Frontal cortex (tissue), 4 donors: ENCODE measurements around the gene PPARGC1A. TPM values are rescaled to one million over a fixed set of nuclear protein-coding genes. Genes with fewer than 3 reads are reported as not detected.

ENCODE experiments used
- DNase-seq, 2 donors: peaks; one replicate each; pipeline ENCODE4 v3.0.0; 2012; ENCODE audit warnings: low spot score in 2 of 2
- FAIRE-seq: peaks from 2 replicates; lab custom pipeline; 2012; peaks lifted over from hg19 to GRCh38; lab: Jason Lieb, UNC
- total RNA-seq: library from RNA; depleted of rRNA; stranded (reverse); fragments of >200 nt; gene quantifications from one replicate; pipeline ENCODE4 v1.2.3, GENCODE V29; 2014
- donor health status: control.
- donor health status: control.
- donor health status: control.

The PPARGC1A gene
- total RNA-seq, 1 donor from 2014 or later = 4.5 TPM

DNA sequence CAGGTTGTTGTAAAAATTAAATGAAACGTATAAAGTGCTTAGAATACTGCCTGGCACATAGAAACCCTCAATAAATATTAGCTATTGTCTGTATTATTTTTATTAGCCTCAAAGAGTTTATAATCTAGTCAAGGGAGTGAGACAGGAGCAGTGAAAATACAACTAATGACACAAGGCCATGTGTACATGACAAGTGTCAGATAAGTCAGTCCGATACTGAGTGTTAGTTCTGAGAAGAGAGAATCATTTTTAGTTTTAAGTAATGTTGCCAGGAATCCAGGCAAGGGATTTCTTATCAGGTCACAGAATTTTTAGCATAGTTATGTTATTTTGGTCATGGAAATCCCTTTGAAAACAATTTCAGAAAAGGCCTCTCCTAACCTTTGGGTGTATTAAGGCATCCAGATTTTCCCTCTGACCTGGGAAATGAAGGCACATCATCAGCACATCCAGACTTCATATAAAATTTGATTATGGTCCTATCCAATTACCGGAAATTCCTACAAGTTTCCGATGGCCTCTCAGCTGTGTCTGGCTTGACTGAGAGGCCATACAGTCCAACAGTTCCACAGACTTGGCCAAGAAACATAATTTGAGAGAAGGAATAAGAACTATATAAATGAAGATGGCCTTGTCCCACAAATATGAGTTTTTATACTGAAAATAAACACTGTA lies 35.7 kb downstream of the PPARGC1A start:
- no peak for DNase-seq

DNA sequence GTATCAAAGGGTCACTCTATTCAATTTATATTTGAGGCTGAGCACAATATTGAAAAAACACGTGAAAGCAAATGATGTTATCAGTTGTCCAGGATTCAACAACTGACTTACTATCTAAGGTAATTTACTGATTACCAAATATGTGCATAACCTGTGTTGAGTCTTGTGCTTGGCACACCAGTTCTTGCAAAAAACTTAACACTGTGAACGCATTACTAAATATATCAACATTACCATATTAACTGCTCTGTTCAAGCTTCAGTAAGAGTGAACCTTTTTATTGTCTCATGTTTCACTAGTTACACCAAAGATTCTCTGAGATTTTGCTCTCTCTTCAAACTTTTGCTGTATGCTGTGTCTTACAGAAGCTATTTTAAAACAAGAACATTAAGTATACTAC lies 38.4 kb downstream of the PPARGC1A start:
- DNase-seq = no peak
- FAIRE-seq = no peak

More for the DNA sequence above, 35.7 kb downstream of the PPARGC1A start:
- no peak for FAIRE-seq

DNA sequence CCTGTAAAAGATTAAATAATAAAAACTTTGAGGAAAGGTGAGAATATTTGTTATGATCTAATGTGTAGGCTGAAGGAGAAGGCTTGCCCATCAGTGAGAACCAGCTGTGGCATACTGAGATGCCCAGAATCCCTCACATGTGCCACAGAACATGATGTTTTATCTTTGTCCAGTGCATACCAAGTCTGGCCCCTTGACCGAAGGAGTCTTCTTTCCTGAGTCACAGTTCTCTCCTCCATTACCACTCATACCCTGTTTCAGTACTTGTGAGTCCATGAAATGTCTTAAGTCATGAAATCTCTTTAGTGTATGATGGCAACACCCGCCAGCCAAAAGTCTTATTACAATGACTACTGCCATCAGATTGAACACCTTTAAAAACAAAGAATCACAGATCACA lies 42.7 kb downstream of the PPARGC1A start:
- DNase-seq = no peak
- FAIRE-seq = no peak

DNA sequence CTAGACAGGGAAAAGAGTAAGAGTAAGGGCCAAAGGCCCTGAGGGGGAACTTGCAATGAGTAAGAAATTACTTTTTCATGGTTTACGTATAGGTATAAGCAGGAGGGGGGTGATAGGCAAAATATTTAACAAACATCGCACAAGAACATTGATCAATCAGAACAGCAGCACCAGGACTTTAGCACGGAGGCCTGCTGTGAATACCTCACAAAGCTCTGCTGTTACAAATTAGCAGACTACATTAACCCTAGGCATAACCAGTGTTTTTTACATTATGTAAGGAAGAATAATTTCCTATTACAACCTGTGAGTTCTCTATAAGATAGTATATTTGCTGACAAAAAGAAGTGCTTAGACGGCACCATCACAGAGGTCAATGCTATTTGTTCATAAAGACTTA lies 44.9 kb downstream of the PPARGC1A start:
- no peak for DNase-seq
- FAIRE-seq = no peak

DNA sequence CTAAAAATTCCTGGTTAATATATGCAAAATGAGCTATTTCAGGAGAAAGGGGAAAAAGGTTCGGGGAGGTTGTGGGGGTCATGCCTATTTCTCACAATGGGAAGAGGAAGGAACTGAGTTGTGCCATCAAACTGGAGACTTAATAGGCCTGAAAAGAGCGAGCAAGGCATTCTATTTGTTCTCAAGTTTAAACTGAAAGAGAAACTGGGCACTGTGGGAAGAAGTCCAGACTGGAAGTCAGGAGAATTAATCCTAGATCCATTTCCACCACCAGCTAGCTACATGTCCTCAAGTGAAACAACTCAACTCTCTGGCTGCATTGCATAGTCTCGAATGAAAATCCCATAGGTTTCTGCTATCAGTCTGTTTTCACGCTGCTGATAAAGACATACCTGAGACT lies 50.6 kb downstream of the PPARGC1A start:
- DNase-seq (no peak), FAIRE-seq (no peak)

DNA sequence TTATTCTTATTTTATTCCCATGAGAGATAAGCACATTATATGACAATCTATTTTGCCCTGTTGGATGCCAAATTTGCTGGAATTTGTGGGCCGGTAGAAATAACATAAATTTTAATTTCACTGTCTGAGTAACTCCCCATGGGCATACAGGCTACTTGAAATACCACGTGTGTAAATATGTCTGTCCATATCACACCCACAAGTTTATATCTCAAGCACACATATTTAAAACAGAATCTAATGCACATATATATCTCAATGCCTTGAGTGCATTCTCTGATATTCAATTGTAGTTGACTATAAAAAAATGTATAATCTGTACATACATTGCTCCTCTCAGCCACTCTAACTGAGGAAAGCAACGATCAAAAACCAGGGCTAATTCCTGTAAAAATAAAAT lies 51.2 kb downstream of the PPARGC1A start:
- no peak for FAIRE-seq

DNA sequence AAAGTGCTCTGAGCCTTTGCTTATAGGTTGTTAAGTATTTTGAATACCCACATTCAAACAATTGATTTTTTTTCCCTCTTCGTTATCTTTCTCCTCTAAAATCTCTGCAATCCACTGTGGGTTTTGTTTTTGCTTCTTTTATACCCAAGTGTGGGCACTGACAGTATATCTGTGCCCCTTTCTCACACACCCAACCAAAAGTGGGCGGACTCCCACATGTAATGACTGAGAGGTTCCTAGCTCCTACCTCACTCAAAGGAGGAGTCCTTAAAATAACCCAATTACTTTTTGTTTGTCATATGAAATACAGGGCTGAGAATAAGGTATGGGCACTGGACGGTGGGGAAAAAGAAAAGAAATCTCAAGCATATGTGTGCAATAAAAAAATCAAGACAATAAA lies 51.7 kb downstream of the PPARGC1A start:
- no peak for DNase-seq
- no peak for FAIRE-seq

More for the DNA sequence above, 51.2 kb downstream of the PPARGC1A start:
- no peak for DNase-seq

DNA sequence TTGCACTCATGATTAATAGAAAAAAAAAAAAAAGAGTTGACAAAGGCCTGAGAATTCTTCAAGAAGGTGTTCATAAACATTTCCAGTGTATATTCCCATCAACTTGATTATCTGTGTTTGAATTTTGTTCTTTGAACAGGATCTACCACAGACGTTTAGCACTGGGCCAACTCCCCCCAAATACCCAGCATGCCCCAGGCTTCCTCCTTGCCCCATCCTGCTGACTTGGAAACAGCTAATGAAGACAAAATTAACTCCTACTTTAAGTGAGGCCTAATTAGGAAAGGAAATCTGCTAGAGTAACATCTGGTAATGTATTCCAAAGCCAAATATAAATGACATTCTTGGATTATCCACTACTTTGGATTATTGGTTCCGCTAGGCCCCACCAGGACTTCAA lies 52.5 kb downstream of the PPARGC1A start:
- DNase-seq = no peak
- FAIRE-seq = no peak

DNA sequence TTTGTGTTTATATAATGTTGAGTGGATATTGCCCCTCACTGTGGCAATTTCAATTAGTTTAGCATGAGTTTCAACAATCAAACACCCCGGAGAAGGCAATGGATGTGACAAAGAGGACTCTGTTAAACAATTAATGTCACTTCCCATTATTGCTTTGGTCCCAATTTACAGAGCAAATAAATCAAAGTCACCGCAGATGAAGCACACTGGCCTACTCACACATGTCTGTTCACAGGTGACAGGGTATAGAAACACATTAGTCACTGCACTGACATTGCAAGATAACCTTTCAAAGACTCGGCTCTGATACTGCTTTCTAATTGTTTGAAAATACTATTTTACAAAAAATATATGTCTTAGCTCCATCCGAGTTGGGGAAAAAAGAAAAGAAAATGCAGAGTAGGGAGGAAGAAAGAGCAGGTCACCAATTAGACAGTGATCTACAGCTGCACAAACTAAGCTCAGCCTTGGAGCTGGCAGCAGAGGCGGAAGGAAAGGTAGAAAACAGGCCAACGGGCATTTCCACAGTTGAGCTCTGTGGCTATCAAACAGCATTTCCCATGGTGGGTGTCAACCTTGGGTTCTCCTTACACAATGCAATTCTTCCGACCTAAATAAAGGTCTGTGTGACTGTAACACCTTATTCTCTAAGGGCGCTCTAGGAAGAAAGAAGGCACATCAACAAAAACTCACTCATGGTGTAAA lies 53.9 kb downstream of the PPARGC1A start:
- no peak for DNase-seq

DNA sequence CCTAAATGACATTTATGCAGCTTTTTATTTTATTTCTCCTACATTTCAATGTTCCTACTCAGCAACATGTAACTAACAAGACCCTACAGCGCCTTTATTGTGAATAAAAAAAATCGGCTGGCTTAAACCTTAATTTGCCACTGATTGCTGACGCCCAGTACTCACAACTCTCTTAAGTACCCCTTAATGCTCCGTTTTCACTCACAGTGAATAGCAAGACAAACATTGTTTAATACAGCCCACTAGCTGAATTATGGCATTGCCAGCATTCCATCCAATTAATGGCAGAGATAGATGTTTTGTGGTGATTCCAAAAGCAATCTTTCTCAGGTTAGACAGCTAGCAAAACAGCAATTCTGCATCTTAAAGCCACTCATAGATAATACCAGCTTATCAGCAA lies 61.1 kb downstream of the PPARGC1A start:
- no peak for DNase-seq
- no peak for FAIRE-seq

More for the DNA sequence above, 53.9 kb downstream of the PPARGC1A start:
- no peak for FAIRE-seq

DNA sequence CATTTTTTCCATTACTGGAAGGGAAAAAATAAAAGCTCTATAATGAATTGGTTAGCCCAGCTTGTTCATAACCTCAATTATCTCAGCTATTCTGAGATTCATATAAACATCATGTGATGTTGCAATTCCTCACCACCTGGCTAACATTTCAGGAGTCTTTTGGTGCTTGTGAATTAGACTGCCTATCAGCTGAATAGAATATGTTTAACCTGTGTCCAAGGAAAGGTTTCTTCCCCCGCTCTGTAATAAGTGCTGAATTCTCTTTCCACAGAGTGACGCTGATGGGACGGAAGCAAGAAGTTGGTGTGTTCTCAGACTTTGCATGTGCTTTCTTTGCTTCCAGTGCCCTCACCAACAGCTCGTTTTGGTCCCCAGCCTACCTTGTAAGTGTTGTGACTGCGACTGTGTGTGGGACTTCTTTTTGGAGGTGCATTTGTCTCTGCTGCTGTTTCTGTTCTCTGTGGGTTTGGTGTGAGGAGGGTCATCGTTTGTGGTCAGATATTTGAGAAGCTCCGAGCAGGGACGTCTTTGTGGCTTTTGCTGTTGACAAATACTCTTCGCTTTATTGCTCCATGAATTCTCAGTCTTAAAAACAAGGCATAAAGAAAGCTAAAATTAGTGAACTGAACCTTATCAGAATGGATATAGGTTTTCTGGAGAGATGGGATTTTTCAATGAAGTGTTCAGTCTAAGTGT lies 61.7 kb downstream of the PPARGC1A start:
- no peak for FAIRE-seq
- DNase-seq = no peak

DNA sequence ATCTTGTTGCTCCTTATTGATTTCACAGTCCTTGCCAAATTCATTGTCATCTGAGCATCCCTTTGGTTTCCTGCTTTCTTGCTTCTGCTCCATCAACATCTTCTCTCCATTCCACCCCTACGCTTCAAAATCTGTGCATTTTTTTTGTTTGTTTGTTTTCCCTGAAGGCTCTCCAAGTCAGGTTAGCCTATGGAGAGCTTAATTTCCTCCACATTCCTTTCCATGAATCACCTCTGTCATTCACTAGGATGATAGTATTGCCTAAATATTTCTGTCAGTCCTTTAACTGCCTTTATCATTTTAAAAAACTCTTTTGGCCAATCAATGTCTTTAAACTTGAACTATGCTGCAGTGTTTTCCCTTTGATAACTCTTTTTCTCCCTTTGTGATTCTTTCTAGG lies 67.7 kb downstream of the PPARGC1A start:
- FAIRE-seq = no peak
- no peak for DNase-seq

DNA sequence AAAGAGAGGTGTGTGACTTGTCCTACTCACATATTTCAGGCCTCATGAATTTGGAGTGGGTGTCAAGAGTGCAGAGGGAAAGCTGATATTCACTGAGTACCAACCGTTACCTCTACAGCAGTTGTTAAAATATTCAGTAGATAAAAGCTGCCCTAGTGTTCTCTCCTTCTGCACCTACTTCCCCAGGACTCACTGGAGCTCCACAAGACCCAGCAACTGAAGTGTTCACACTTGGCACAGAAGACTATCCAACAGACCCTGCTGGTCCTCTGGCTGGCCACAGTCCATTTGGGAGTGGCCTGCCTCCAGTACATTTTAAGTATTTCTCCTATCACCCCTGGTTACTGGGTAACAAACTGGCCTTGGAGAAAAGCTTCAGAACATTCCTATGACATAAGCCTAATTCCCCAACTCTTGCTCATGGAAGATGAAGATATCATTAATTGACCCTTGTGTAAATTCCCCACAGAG lies 70.8 kb downstream of the PPARGC1A start:
- no peak for FAIRE-seq
- no peak for DNase-seq

DNA sequence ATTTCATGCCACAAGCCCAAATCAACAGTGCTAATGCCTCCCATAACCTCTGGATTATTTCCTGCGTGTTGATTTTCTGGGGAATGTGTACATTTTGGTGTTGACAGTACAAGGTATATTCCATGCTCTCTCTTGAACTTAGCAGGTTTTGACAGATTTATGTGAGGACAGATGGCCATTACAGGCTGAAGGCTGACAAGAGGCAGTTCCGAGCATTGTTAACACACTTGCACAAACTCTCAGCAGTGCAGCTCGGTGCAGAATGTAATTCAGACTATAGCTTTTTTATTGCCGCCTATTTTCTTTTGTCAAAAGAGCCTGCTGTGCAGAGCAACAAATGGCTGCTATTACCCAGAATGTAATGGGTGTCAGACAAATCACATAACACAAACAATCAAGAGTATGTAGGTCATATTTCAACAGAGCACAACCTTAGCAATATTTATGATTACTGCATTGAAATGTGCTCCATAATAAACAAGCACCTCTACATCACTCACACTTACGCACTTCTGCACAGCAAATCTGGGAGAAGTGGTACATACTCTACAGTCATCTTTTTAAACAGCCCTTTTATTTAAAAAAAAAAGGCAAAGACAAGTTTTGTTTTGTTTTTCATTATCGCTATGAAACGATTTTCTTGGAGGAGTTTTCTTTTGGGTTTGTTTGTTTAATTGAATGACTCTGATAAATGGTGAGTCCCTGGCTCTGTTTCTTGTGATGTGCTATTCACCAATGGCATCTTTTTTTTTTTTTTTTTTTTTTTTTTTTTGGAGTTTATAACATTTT lies 71.6 kb downstream of the PPARGC1A start:
- DNase-seq (no peak), FAIRE-seq (no peak)

DNA sequence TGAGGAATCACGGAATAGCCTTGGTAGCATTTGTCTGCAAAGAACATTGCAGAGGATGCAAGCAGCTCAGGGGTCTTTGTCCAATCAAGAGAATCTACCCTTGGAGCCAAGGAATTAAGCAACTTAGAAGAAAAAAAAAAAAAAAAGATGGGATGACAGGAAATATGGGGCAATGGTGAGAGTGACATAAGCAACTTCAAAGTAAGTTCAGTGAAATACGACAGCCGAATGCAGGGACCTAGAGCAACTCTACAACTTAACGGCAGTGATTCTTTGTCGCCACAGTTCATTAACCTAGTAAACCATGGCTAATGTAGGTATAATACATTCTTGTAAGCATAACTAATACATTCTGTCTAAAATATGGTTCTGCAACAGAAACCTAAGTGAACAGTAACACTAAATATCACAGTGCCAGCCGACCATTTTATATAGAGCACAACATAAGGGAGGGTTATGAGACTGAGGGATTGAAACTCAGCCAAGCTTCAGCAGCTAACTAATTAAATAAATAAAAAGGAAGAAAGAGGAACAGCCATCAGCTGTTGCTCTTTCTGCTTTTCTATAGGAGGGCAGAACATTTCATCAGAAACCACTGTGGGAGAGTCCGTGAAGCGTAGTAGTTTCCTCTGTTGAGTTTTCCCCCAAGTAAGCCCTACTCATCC lies 74.7 kb downstream of the PPARGC1A start:
- DNase-seq = no peak
- FAIRE-seq = no peak

DNA sequence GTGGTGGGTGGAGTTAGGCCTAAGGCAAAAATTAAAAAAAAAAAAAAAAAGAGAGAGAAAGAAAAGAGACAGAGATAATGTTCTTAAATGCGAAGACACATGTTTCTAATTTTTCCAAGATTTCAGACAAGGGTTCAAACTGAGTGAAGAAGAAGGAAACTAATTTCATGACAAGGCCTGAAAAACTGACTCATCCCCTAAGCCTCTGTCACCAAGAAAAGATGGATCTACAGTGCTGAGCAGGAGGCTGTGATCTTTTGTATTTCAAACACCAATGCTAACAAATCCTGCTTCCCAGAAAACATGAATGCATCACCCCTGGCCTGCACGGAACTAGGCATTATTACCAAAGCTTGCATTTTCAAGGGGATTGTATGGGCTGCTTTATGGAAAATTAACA lies 75.3 kb downstream of the PPARGC1A start:
- no peak for FAIRE-seq
- DNase-seq = no peak

DNA sequence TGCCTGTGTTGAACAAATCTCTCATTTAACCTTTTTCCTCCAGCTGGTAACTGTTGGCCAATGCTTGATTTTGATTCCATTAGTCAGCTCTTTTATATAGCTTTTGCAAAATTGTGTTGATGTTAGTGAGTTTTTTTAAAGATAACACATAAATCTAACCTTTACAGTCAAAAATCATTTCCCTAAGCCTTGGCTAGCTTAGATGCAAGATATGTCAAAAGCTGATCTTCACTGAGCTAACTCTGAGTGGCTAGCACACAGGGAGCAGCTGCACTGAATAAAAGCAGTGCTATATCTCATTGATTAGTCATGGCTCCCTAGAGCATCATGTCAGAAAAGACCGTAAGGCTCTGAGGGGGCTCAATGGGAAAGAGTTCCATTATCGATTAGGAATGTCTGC lies 78.7 kb downstream of the PPARGC1A start:
- FAIRE-seq (no peak), DNase-seq (no peak)

DNA sequence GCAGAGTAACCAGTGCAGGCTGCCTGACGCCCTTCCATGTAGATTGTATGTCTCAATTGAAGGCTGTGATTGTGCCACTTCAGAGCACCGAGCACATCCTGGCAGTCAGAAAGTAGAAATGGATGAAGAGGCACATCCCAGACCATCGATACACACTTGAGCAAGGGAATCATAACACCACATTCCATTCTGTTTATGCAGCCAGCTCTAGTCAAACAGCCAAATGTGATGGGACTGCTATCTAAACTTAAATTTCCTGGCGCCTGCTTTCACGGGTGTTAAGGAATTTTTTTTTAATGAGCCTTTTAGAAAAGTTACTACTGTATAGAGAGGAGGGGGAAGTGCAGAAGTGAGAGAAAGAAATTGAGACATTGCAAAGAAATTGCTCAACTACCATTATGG lies 84.4 kb downstream of the PPARGC1A start:
- FAIRE-seq (no peak), DNase-seq (no peak)

DNA sequence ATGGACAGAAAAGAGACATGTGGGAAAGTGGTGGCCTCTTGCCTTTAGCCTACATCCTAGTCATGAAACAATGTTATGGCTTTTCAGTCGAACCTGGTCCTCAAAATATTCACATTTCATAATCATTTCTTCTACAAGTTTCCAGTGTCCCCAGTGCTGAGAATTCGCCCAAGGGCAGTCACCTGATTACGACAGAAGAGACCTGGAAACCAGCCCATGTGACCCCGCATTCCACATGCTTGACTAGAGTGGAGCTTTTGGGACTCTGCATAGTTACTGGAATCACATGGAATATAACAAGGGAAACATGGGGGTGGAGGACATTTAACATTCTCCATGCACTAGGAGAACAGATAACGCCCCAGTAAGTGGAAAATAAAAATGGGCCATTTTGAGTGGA lies 100.1 kb downstream of the PPARGC1A start:
- no peak for FAIRE-seq
- DNase-seq = no peak

DNA sequence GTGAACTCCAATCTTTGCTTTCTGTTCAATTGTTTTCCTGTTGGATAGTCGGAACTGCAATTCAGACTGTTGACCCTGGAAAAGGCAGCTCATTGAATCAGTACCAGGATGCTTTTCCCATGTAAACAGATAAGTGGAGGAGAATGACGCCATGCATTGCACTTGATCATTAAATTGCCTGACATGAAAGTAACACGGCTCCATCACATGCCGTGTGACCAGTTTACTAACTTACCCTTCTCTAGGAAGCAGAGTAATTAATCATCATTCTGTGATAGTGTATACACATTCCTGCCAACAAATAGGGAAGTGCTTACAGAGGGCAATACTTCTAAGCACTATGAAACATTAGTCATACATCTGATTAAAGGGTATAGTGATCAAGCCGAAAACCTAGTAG lies 101.4 kb downstream of the PPARGC1A start:
- DNase-seq (no peak), FAIRE-seq (no peak)
